Chondrocyte (in vitro differentiated cells): ENCODE data around the gene ZSCAN1. TPM values are rescaled to one million over a fixed set of nuclear protein-coding genes. Genes with fewer than 3 reads are reported as not detected.
"Not testable (repeated sequence)": the region's sequence is repeated elsewhere in the genome, so short reads cannot be mapped to it uniquely, and the experiment has no call there.

Experiments used
- DNase-seq: peaks from one replicate; pipeline ENCODE4 v3.0.0; 2021; ENCODE audit warnings: mixed read lengths, low spot score
- H3K27ac Mint-ChIP-seq: one replicate; pipeline ENCODE4 v1.8.0; 2021; ENCODE audit warnings: mild to moderate bottlenecking, moderate library complexity, mixed read lengths; ENCODE audit not compliant: unreplicated experiment
- H3K27me3 Mint-ChIP-seq: 2 replicates; pipeline ENCODE4 v1.8.0; 2021; ENCODE audit warnings: low read depth, mixed read lengths
- H3K36me3 Mint-ChIP-seq: 2 replicates; pipeline ENCODE4 v1.8.0; 2021; ENCODE audit warnings: low read depth, mixed read lengths
- H3K4me1 Mint-ChIP-seq: 2 replicates; pipeline ENCODE4 v1.8.0; 2021; ENCODE audit warnings: low read depth, mild to moderate bottlenecking, mixed read lengths
- H3K4me3 Mint-ChIP-seq: one replicate; pipeline ENCODE4 v1.8.0; 2021; ENCODE audit warnings: mild to moderate bottlenecking, moderate library complexity, mixed read lengths; ENCODE audit not compliant: unreplicated experiment
- H3K9me3 Mint-ChIP-seq: 2 replicates; pipeline ENCODE4 v1.8.0; 2021; ENCODE audit warnings: low read depth, mixed read lengths
- CTCF ChIP-seq: fragments of 200-600 bp; sonication (generic); IDR thresholded peaks from 2 replicates; pipeline ENCODE4 v1.5.0; 2021; ENCODE audit warnings: antibody characterized with exemption, mild to moderate bottlenecking, moderate library complexity
- total RNA-seq: library from RNA; stranded (reverse); gene quantifications from 3 replicates; pipeline ENCODE4 v1.2.1, GENCODE V29; 2021

Gene ZSCAN1
- total RNA-seq, 1 donor from 2014 or later: 0.37 TPM

DNA sequence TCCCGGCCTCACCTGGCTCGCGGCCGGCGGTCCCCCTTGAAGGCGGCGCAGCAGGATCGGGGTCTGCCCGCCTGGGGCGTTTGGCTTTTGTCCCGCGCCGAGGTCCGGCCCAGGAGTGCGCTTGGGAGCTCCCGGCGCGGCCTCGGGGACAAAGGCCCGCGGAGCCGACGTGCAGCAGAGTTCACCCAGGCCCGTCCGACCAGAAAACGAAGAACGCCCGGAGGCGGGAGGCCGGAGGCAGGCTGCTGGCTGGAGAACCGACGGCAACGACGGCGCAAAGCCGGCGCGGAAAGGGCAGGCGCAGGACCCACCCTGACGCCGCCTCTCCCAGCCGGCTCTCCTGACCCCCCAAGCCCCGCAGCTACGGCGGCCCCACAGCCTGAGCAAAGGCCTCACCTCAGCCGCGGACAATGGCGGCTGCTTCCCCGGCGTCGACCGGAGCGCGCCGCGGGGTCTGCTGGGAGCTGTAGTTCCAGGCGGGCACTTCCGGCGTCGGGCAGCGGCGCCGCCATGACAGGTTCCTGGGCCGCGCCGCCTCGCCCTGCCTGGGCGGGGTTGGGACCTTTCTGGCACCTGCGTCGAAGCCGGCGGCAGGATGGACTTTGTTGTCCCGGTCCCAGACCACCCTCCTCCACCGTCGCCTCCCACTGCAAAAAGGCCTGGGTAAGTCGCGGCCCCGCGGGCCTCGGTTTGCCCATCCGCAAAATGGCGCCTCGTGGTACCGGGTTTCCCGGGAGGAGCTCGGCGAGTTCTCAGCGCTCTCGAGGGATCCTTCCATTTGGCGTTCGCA is 31.2 kb upstream of the ZSCAN1 start, which contains the start of gene ZNF606:
TSS of gene ZNF606 (minus strand) at position 437 of the 790 bp plus-strand sequence. CDS start 1,501 bp downstream, outside the sequence.
- Mint-ChIP-seq H3K4me3 (peak within 1 kb of the TSS; percentile 79), H3K9me3 (peaks cover 64% of the 10 kb centered on the region), H3K4me1 (peaks cover 31% of the 10 kb centered on the region), H3K27ac (peak within 1 kb of the TSS; percentile 76), H3K36me3 (peaks cover 81% of the 10 kb centered on the region), H3K27me3 (no peaks in the 10 kb centered on the region)
- DNase-seq: peak; percentile 97
- peak; percentile 14 for TF ChIP-seq CTCF

GRCh38 chr19:58003174-58003828 is 30.5 kb upstream of the ZSCAN1 start:
- Mint-ChIP-seq H3K27ac (peak overlapping the region; percentile 73), H3K4me3 (peak overlapping the region; percentile 79), H3K4me1 (peaks cover 31% of the 10 kb centered on the region), H3K36me3 (peaks cover 78% of the 10 kb centered on the region), H3K27me3 (no peaks in the 10 kb centered on the region), H3K9me3 (peaks cover 62% of the 10 kb centered on the region)
- no peak for TF ChIP-seq CTCF
- DNase-seq: no peak

GRCh38 chr19:58007285-58007684 is 26.5 kb upstream of the ZSCAN1 start:
- DNase-seq: no peak
- H3K4me1 Mint-ChIP-seq: peaks cover 15% of the 10 kb centered on the region
- H3K27me3 Mint-ChIP-seq: no peaks in the 10 kb centered on the region
- peaks cover 64% of the 10 kb centered on the region for H3K36me3 Mint-ChIP-seq
- H3K27ac Mint-ChIP-seq: no peak overlapping the region
- no peak for TF ChIP-seq CTCF
- peaks cover 61% of the 10 kb centered on the region for H3K9me3 Mint-ChIP-seq
- no peak overlapping the region for H3K4me3 Mint-ChIP-seq

GRCh38 chr19:58008877-58009276 is 24.9 kb upstream of the ZSCAN1 start:
- H3K27me3 Mint-ChIP-seq, H3K27ac Mint-ChIP-seq, H3K4me3 Mint-ChIP-seq, DNase-seq, H3K4me1 Mint-ChIP-seq: not testable (repeated sequence)
- peaks cover 68% of the 10 kb centered on the region for H3K9me3 Mint-ChIP-seq
- peaks cover 65% of the 10 kb centered on the region for H3K36me3 Mint-ChIP-seq

DNA sequence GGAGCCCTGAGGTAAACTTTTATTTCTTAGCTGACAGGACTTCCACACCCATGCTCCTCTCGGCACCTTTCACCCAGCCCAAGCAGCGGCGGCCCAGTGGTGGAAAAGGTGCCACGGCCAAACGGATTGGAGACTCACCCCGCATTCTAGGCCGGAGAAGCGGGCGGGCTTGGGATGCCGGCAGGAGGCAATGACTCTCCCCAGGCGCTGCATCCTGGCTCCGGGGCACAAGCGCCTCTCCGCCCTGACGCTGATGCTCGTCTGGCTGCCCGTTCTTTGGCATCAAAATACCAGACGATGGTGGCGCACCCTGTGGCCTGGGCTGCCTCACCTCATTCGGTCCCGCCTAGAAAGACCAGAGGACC is 24.5 kb upstream of the ZSCAN1 start:
- H3K36me3 Mint-ChIP-seq: peaks cover 61% of the 10 kb centered on the region
- H3K4me3 Mint-ChIP-seq: no peak overlapping the region
- no peak for DNase-seq
- no peaks in the 10 kb centered on the region for H3K27me3 Mint-ChIP-seq
- H3K4me1 Mint-ChIP-seq: peaks cover 4% of the 10 kb centered on the region
- H3K27ac Mint-ChIP-seq: no peak overlapping the region
- H3K9me3 Mint-ChIP-seq: peaks cover 67% of the 10 kb centered on the region
- no peak for TF ChIP-seq CTCF
